Activated CD8-positive, alpha-beta T cell treated with anti-CD3 and anti-CD28 coated beads for 36 hours (primary cell): ENCODE measurements around the gene DDX41. TPM values are rescaled to one million over a fixed set of nuclear protein-coding genes. Genes with fewer than 3 reads are reported as not detected.

Experiments
- ATAC-seq: fragments of 200-7000 bp; cut with Tn5 transposase; one replicate; pipeline ENCODE4 v1.10.0; 2021; ENCODE audit warnings: mild to moderate bottlenecking, moderate library complexity
- CTCF ChIA-PET: fragments of 350-600 bp; sonication (Branson Sonifier 250); formaldehyde crosslinking; loops from one replicate; lab custom pipeline; 2021; ENCODE audit warnings: antibody characterized with exemption; lab: Charles Lee
- POLR2A ChIA-PET: fragments of 350-600 bp; sonication (Branson Sonifier 250); formaldehyde crosslinking; loops from one replicate; lab custom pipeline; 2021; ENCODE audit warnings: antibody characterized with exemption; lab: Charles Lee
- DNase-seq: peaks from one replicate; pipeline ENCODE4 v3.0.0-alpha.2; 2020
- H3K27ac Mint-ChIP-seq: one replicate; pipeline ENCODE4 v1.8.0; 2021; ENCODE audit warnings: mild to moderate bottlenecking, mixed read lengths
- H3K27me3 Mint-ChIP-seq: one replicate; pipeline ENCODE4 v1.8.0; 2021; ENCODE audit warnings: mixed read lengths
- H3K36me3 Mint-ChIP-seq: one replicate; pipeline ENCODE4 v1.8.0; 2021; ENCODE audit warnings: low read depth, mixed read lengths
- H3K4me1 Mint-ChIP-seq: one replicate; pipeline ENCODE4 v1.8.0; 2021; ENCODE audit warnings: low read depth, mixed read lengths
- H3K4me3 Mint-ChIP-seq: one replicate; pipeline ENCODE4 v1.8.0; 2021; ENCODE audit warnings: mild to moderate bottlenecking, moderate library complexity, mixed read lengths
- H3K9me3 Mint-ChIP-seq: one replicate; pipeline ENCODE4 v1.8.0; 2021; ENCODE audit warnings: mixed read lengths
- intact Hi-C: fragments of 100-400 bp; cut with micrococcal nuclease; formaldehyde crosslinking; loops from one replicate; pipeline ENCODE4 v1.10.0; 2022
- total RNA-seq, 2 experiments: library from RNA; stranded (reverse); gene quantifications; one replicate each; pipeline ENCODE4 v1.2.3, GENCODE V29; 2021
- TF ChIP-seq, protein P1 (sequence below): fragments of 200-600 bp; IDR thresholded peaks from one replicate; pipeline ENCODE4 v1.8.0; 2022; ENCODE audit warnings: antibody characterized with exemption, mild to moderate bottlenecking

The DDX41 gene
- total RNA-seq, 2 experiments from 2014 or later: 226 to 228 TPM

- Mint-ChIP-seq H3K36me3 (peaks cover 28% of the 10 kb centered on the region), H3K4me1 (peaks cover 28% of the 10 kb centered on the region), H3K9me3 (no peaks in the 10 kb centered on the region), H3K27ac (peak overlapping the region; percentile 78), H3K4me3 (no peak overlapping the region), H3K27me3 (no peaks in the 10 kb centered on the region)
- TF ChIP-seq, protein P1, sequence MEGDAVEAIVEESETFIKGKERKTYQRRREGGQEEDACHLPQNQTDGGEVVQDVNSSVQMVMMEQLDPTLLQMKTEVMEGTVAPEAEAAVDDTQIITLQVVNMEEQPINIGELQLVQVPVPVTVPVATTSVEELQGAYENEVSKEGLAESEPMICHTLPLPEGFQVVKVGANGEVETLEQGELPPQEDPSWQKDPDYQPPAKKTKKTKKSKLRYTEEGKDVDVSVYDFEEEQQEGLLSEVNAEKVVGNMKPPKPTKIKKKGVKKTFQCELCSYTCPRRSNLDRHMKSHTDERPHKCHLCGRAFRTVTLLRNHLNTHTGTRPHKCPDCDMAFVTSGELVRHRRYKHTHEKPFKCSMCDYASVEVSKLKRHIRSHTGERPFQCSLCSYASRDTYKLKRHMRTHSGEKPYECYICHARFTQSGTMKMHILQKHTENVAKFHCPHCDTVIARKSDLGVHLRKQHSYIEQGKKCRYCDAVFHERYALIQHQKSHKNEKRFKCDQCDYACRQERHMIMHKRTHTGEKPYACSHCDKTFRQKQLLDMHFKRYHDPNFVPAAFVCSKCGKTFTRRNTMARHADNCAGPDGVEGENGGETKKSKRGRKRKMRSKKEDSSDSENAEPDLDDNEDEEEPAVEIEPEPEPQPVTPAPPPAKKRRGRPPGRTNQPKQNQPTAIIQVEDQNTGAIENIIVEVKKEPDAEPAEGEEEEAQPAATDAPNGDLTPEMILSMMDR: no peak
- no peak for DNase-seq
- intact Hi-C loops: no loop called here
- no peak for ATAC-seq
- ChIA-PET POLR2A (interaction anchor here (0.6 to 1.8 kb wide), 3 partner anchors 11 to 79 kb away, joined by 3 to 5 read pairs (median 3); no protein-coding TSS in a partner anchor), CTCF (interaction anchor here (0.7 to 2.2 kb wide), 4 partner anchors 10 to 131 kb away, joined by 3 to 7 read pairs (median 4); no protein-coding TSS in a partner anchor)
Measured at GRCh38 chr5:177520916-177521513, 4.3 kb upstream of the DDX41 start.

- H3K36me3 Mint-ChIP-seq: peaks cover 32% of the 10 kb centered on the region
- H3K27ac Mint-ChIP-seq: peak overlapping the region; percentile 78
- ChIA-PET CTCF (interaction anchor here (0.7 to 1.1 kb wide), 2 partner anchors 10 to 65 kb away, joined by 3 read pairs; no protein-coding TSS in a partner anchor), POLR2A (interaction anchor here (1.3 to 1.8 kb wide), 2 partner anchors 10 kb away, joined by 3 to 5 read pairs; no protein-coding TSS in a partner anchor)
- DNase-seq (no peak), ATAC-seq (no peak)
- no peaks in the 10 kb centered on the region for H3K9me3 Mint-ChIP-seq
- intact Hi-C loops: no loop called here
- H3K4me1 Mint-ChIP-seq: peaks cover 36% of the 10 kb centered on the region
- no peak overlapping the region for H3K4me3 Mint-ChIP-seq
- H3K27me3 Mint-ChIP-seq: no peaks in the 10 kb centered on the region
- TF ChIP-seq, protein P1: no peak
Measured at GRCh38 chr5:177520271-177520670, 3.5 kb upstream of the DDX41 start.

- peaks cover 41% of the 10 kb centered on the region for H3K4me1 Mint-ChIP-seq
- no peak for ATAC-seq
- H3K9me3 Mint-ChIP-seq: no peaks in the 10 kb centered on the region
- H3K27me3 Mint-ChIP-seq: no peaks in the 10 kb centered on the region
- H3K27ac Mint-ChIP-seq: peak overlapping the region; percentile 78
- CTCF ChIA-PET: interaction anchor here (1.2 kb wide), 1 partner anchor 26 kb away, joined by 3 read pairs; no protein-coding TSS in a partner anchor
- TF ChIP-seq, protein P1: no peak
- H3K36me3 Mint-ChIP-seq: peaks cover 37% of the 10 kb centered on the region
- peak overlapping the region; percentile 49 for H3K4me3 Mint-ChIP-seq
- intact Hi-C loops: no loop called here
- POLR2A ChIA-PET: interaction anchor here (0.9 to 1.8 kb wide), 3 partner anchors 9 to 168 kb away, joined by 3 to 5 read pairs (median 4); partner anchors contain the start of gene LMAN2
- no peak for DNase-seq
Measured at GRCh38 chr5:177519463-177520235, 2.9 kb upstream of the DDX41 start.

DNA sequence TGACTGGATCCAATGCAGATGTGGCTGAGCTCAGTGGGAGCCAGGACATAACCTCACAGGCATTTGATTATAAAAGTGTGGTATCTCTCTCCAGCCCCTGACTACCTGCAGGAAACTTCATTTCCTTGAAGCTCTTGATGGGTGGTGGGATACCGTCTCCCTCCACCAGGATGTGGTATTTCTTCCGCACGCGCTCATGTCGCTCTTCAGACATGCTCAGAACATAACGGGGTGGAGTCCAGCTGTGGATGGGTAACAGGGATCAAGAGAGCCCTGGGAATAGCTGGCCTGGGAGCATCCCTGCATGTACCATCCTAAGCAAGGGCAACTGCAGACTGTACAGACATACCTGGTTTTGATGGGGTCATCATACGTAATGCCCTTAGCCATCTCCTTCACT is 1.2 kb downstream of the DDX41 start:
- CTCF ChIA-PET: interaction anchor here (1.4 to 9.4 kb wide), 4 partner anchors 14 to 212 kb away, joined by 3 to 65 read pairs (median 5); partner anchors contain the start of genes PRELID1 and RAB24
- intact Hi-C loops: no loop called here
- Mint-ChIP-seq H3K27ac (peak overlapping the region; percentile 42), H3K9me3 (no peaks in the 10 kb centered on the region), H3K4me1 (peaks cover 45% of the 10 kb centered on the region), H3K4me3 (peak overlapping the region; percentile 92), H3K36me3 (peaks cover 70% of the 10 kb centered on the region), H3K27me3 (no peaks in the 10 kb centered on the region)
- TF ChIP-seq, protein P1: no peak
- ATAC-seq (no peak), DNase-seq (no peak)
- POLR2A ChIA-PET: interaction anchor here (0.6 to 2.8 kb wide), 11 partner anchors 9 to 111 kb away, joined by 3 to 9 read pairs (median 3); partner anchors contain the start of genes GRK6 and PDLIM7
